Measurements from ENCODE around the gene VWCE.
"Not testable (repeated sequence)": the region's sequence is repeated elsewhere in the genome, so short reads cannot be mapped to it uniquely, and the experiment has no call there.

- TF ChIP-seq CTCF (IDR thresholded peaks at IDR 0.05); POLR2AphosphoS5 (IDR thresholded peaks at IDR 0.05; ENCODE audit: low read depth, low read length); REST (IDR thresholded peaks at IDR 0.05; ENCODE audit: insufficient read depth in 1 of 2, low read depth in 2 of 2, low read length in 1 of 2): not testable (repeated sequence)
Observed at GRCh38 chr11:61222047-61222446, 73.1 kb downstream of the VWCE start, which contains the start of gene PGA4.
